Neural progenitor cell (in vitro differentiated cells): ENCODE data around the gene LAMA1. TPM values are rescaled to one million over a fixed set of nuclear protein-coding genes. Genes with fewer than 3 reads are reported as not detected.

Experiments
- DNase-seq: peaks from one replicate; pipeline ENCODE4 v3.0.0-alpha.2; 2016; ENCODE audit warnings: low spot score
- H2AFZ ChIP-seq: fragments of 200-600 bp; sonication (generic); replicated peaks from 2 replicates; pipeline ENCODE4 v1.6.1; 2016; ENCODE audit warnings: antibody characterized with exemption
- H3F3A ChIP-seq: fragments of 200-600 bp; sonication (generic); 2 replicates; pipeline ENCODE4 v1.6.1; 2016; ENCODE audit warnings: antibody characterized with exemption, low read depth
- H3K27ac ChIP-seq: fragments of 200-600 bp; sonication (generic); 2 replicates; pipeline ENCODE4 v1.5.1; 2016; ENCODE audit warnings: mild to moderate bottlenecking
- H3K27me3 ChIP-seq: fragments of 200-600 bp; sonication (generic); 2 replicates; pipeline ENCODE4 v1.6.1; 2016; ENCODE audit warnings: mild to moderate bottlenecking, moderate library complexity
- H3K36me3 ChIP-seq: fragments of 200-600 bp; sonication (generic); 2 replicates; pipeline ENCODE4 v1.5.1; 2016
- H3K4me1 ChIP-seq: fragments of 200-600 bp; sonication (generic); 2 replicates; pipeline ENCODE4 v1.6.1; 2016; ENCODE audit warnings: mixed run types
- H3K4me2 ChIP-seq: fragments of 200-600 bp; sonication (generic); 2 replicates; pipeline ENCODE4 v1.6.1; 2016
- H3K4me3 ChIP-seq: fragments of 200-600 bp; sonication (generic); 2 replicates; pipeline ENCODE4 v1.5.1; 2016
- H3K79me2 ChIP-seq: fragments of 200-600 bp; sonication (generic); 2 replicates; pipeline ENCODE4 v1.6.1; 2016; ENCODE audit warnings: low read depth
- H3K9ac ChIP-seq: fragments of 200-600 bp; sonication (generic); 2 replicates; pipeline ENCODE4 v1.6.1; 2016
- H3K9me3 ChIP-seq: fragments of 200-600 bp; sonication (generic); 2 replicates; pipeline ENCODE4 v1.5.1; 2016; ENCODE audit warnings: low read depth
- H4K20me1 ChIP-seq: fragments of 200-600 bp; sonication (generic); 2 replicates; pipeline ENCODE4 v1.6.1; 2016; ENCODE audit warnings: low read depth
- H3K27ac Mint-ChIP-seq: 3 replicates; pipeline ENCODE4 v1.8.0; 2021; ENCODE audit warnings: mixed read lengths
- H3K27me3 Mint-ChIP-seq: 2 replicates; pipeline ENCODE4 v1.8.0; 2022; ENCODE audit warnings: low read depth, mild to moderate bottlenecking, inconsistent platforms, moderate library complexity, mixed read lengths; ENCODE audit not compliant: insufficient read depth
- H3K36me3 Mint-ChIP-seq: 3 replicates; pipeline ENCODE4 v1.8.0; 2021; ENCODE audit warnings: mixed read lengths
- H3K4me1 Mint-ChIP-seq: 3 replicates; pipeline ENCODE4 v1.8.0; 2021; ENCODE audit warnings: mixed read lengths
- H3K4me3 Mint-ChIP-seq: 3 replicates; pipeline ENCODE4 v1.8.0; 2021; ENCODE audit warnings: mild to moderate bottlenecking, moderate library complexity, mixed read lengths
- H3K9me3 Mint-ChIP-seq: 3 replicates; pipeline ENCODE4 v1.8.0; 2020; ENCODE audit warnings: mixed read lengths
- EZH2 ChIP-seq: fragments of 200-600 bp; sonication (generic); IDR thresholded peaks from 2 replicates; pipeline ENCODE4 v1.6.1; 2017; ENCODE audit warnings: antibody characterized with exemption, mild to moderate bottlenecking, moderate library complexity
- EZH2phosphoT487 ChIP-seq: fragments of 200-600 bp; sonication (generic); IDR thresholded peaks from 2 replicates; pipeline ENCODE4 v1.6.1; 2017; ENCODE audit warnings: antibody characterized with exemption
- total RNA-seq: library from RNA; depleted of rRNA; stranded (reverse); fragments of >200 nt; gene quantifications from 2 replicates; pipeline ENCODE4 v1.2.3, GENCODE V29; 2015; ENCODE audit warnings: low replicate concordance
- TF ChIP-seq, protein P1 (sequence below): fragments of 200-600 bp; sonication (generic); IDR thresholded peaks from 2 replicates; pipeline ENCODE4 v1.5.1; 2017; ENCODE audit warnings: antibody characterized with exemption, mild to moderate bottlenecking

The LAMA1 gene
- total RNA-seq, 1 donor from 2014 or later: 80.3 TPM

DNA sequence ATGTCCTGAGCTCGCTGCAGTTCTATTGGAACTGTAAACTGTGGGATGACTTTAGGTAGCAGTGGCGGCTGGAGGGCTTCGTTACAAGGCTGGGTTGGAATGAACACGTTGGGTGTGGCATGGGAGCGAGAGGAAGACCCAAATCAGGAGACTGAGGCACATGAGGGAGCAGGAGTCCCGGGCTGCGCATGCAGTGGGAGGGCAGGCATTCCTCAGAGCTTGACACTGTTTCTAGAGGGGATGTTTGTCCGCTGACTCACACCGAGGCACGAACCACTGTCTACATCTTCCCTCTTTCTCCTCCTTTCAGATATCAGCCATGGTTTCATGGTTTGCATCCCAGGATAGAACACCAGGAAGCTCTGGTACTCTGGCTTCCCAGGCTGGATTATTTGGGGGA lies 40.6 kb upstream of the LAMA1 start:
- Mint-ChIP-seq H3K4me1 (peaks cover 7% of the 10 kb centered on the region), H3K27me3 (peaks cover 6% of the 10 kb centered on the region), H3K36me3 (no peaks in the 10 kb centered on the region), H3K27ac (peak overlapping the region; percentile 19), H3K9me3 (peaks cover 2% of the 10 kb centered on the region), H3K4me3 (no peak overlapping the region)
- Histone ChIP-seq H3K27me3 (no peaks in the 10 kb centered on the region), H3K36me3 (no peaks in the 10 kb centered on the region), H3K9me3 (no peaks in the 10 kb centered on the region), H4K20me1 (no peaks in the 10 kb centered on the region), H3K4me1 (no peaks in the 10 kb centered on the region), H3F3A (no peaks in the 10 kb centered on the region), H3K79me2 (no peaks in the 10 kb centered on the region), H3K4me3 (no peak overlapping the region), H3K27ac (no peak overlapping the region), H3K9ac (no peak overlapping the region), H2AFZ (peak overlapping the region; percentile 48), H3K4me2 (no peak overlapping the region)
- no peak for DNase-seq
- TF ChIP-seq EZH2 (no peak), EZH2phosphoT487 (no peak)
- TF ChIP-seq, protein P1, sequence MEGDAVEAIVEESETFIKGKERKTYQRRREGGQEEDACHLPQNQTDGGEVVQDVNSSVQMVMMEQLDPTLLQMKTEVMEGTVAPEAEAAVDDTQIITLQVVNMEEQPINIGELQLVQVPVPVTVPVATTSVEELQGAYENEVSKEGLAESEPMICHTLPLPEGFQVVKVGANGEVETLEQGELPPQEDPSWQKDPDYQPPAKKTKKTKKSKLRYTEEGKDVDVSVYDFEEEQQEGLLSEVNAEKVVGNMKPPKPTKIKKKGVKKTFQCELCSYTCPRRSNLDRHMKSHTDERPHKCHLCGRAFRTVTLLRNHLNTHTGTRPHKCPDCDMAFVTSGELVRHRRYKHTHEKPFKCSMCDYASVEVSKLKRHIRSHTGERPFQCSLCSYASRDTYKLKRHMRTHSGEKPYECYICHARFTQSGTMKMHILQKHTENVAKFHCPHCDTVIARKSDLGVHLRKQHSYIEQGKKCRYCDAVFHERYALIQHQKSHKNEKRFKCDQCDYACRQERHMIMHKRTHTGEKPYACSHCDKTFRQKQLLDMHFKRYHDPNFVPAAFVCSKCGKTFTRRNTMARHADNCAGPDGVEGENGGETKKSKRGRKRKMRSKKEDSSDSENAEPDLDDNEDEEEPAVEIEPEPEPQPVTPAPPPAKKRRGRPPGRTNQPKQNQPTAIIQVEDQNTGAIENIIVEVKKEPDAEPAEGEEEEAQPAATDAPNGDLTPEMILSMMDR: no peak

DNA sequence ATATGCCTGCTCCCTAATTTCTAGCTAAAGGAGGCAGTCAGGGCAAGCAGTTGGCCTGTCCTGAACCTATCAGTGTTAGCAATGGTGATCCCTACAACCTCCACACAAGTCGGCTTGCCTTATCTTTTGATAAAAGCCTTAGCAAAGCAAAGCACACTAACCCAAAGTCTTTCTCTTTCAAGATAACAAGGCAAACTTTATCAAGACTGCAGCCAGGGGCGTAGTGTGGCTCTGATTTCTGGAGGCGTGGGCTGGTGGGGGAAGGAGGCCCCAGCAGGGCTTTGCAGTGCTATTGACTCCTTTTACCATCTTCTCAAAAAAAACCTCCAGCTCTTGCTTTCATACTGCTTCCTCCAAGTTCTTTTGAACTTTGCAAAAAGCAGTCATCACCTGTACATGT lies 40.2 kb upstream of the LAMA1 start:
- no peak overlapping the region for H3K27ac Mint-ChIP-seq
- H3K4me2 ChIP-seq: no peak overlapping the region

DNA sequence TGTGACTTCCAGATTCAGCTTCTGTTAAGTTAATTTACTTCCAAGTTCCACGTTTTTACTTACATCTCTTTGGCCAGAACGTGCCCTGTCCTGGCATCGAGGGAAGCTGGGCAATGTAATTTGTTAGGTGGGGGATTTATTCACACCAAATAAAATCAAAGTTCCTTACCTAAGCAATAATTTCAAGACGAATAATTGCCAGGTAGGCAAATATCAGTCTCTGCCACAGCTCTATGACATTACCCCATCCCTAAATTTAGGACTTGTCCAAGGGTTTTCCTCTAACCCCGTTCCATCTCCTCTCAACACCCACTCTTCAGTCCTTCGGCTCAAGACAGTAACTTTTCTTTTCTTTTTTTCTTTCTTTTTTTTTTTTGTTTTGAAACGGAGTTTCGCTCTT lies 38.3 kb upstream of the LAMA1 start:
- H3K9me3 ChIP-seq: no peaks in the 10 kb centered on the region
- Mint-ChIP-seq H3K36me3 (no peaks in the 10 kb centered on the region), H3K9me3 (no peaks in the 10 kb centered on the region), H3K4me3 (no peak overlapping the region), H3K27ac (no peak overlapping the region), H3K4me1 (no peaks in the 10 kb centered on the region), H3K27me3 (peaks cover 6% of the 10 kb centered on the region)
- no peak overlapping the region for H3K27ac ChIP-seq
- H3K4me3 ChIP-seq: no peak overlapping the region
- no peaks in the 10 kb centered on the region for H3K27me3 ChIP-seq
- no peaks in the 10 kb centered on the region for H3K79me2 ChIP-seq
- H2AFZ ChIP-seq: no peak overlapping the region
- no peak overlapping the region for H3K4me2 ChIP-seq
- H3K9ac ChIP-seq: no peak overlapping the region
- H4K20me1 ChIP-seq: no peaks in the 10 kb centered on the region
- TF ChIP-seq, protein P1: no peak
- TF ChIP-seq EZH2 (no peak), EZH2phosphoT487 (no peak)
- no peaks in the 10 kb centered on the region for H3K4me1 ChIP-seq
- DNase-seq: no peak
- H3F3A ChIP-seq: no peaks in the 10 kb centered on the region
- H3K36me3 ChIP-seq: no peaks in the 10 kb centered on the region

More for the DNA sequence above, 40.2 kb upstream of the LAMA1 start:
- Histone ChIP-seq H3F3A (no peaks in the 10 kb centered on the region), H3K9ac (no peak overlapping the region), H4K20me1 (no peaks in the 10 kb centered on the region), H3K4me1 (no peaks in the 10 kb centered on the region), H3K36me3 (no peaks in the 10 kb centered on the region), H3K79me2 (no peaks in the 10 kb centered on the region), H3K27ac (no peak overlapping the region), H3K9me3 (no peaks in the 10 kb centered on the region), H2AFZ (peak overlapping the region; percentile 48), H3K27me3 (no peaks in the 10 kb centered on the region), H3K4me3 (no peak overlapping the region)
- Mint-ChIP-seq H3K4me3 (no peak overlapping the region), H3K36me3 (no peaks in the 10 kb centered on the region), H3K9me3 (peaks cover 2% of the 10 kb centered on the region), H3K4me1 (peaks cover 7% of the 10 kb centered on the region), H3K27me3 (peaks cover 6% of the 10 kb centered on the region)
- DNase-seq: no peak
- no peak for TF ChIP-seq EZH2phosphoT487
- TF ChIP-seq, protein P1: no peak
- TF ChIP-seq EZH2: no peak
